Upper lobe of left lung (tissue), 4 donors: ENCODE measurements around the gene CADPS.

Experiments used
- EP300 ChIP-seq, 4 donors: sonication (generic); formaldehyde crosslinking; IDR thresholded peaks; one replicate each; pipeline ENCODE4 v1.5.1; 2017; ENCODE audit warnings: antibody characterized with exemption in 4 of 4, control low read depth in 2 of 4
- POLR2AphosphoS5 ChIP-seq, 2 donors: sonication (generic); formaldehyde crosslinking; IDR thresholded peaks; one replicate each; pipeline ENCODE4 v1.5.1; 2017; ENCODE audit warnings: antibody characterized with exemption in 2 of 2

DNA sequence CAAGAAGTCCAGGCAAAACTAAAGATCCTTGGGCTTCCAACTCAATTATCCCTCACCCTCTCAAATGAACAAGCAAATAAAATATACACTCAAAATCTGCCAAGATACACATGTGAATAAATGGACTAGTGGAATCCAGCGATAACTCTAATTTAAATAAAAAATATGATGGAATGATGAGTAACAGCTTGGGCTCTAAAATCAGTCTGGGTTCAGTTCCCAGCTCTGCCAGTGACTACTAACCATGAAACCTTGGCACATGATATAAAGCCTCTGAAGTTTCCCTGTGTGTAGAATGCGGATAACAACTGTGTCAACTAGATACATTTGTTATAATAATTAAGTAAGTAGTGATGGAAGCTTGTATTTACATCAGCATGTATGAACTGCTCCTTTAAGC, 81.3 kb downstream of the CADPS start:
- TF ChIP-seq EP300 (IDR thresholded peaks at IDR 0.05) (no peak), POLR2AphosphoS5 (IDR thresholded peaks at IDR 0.05) (no peak)
